HG03439 (cell line): ENCODE measurements around the gene CCDC175.

Experiments
- ATAC-seq: cut with Tn5 transposase; IDR thresholded peaks from one replicate; pipeline ENCODE4 v1.9.1; 2021; ENCODE audit warnings: mild to moderate bottlenecking, moderate library complexity; ENCODE audit not compliant: unreplicated experiment

CCDC175 gene

DNA sequence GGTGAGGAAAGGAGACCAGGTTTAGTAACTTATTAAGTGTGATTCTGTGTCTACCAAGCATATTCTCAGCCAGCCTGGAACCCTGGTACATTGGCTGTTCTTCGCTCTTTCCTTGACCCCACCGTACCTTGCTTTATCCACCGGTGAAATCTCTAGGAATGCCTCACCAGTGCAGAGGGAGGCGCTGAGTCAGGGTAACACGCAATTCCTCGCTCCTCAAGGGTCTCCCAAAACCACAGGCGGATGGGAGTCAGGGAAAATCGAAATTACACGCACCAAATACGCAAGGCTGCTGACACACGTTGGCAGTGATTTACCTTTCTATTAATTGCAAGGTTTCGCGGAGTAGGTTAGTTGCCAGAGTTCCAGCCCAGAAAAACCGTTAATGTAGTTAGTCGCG, 93.2 kb downstream of the CCDC175 start:
- no peak for ATAC-seq

GRCh38 chr14:59482541-59483331, 93.9 kb downstream of the CCDC175 start:
- ATAC-seq, result no peak

DNA sequence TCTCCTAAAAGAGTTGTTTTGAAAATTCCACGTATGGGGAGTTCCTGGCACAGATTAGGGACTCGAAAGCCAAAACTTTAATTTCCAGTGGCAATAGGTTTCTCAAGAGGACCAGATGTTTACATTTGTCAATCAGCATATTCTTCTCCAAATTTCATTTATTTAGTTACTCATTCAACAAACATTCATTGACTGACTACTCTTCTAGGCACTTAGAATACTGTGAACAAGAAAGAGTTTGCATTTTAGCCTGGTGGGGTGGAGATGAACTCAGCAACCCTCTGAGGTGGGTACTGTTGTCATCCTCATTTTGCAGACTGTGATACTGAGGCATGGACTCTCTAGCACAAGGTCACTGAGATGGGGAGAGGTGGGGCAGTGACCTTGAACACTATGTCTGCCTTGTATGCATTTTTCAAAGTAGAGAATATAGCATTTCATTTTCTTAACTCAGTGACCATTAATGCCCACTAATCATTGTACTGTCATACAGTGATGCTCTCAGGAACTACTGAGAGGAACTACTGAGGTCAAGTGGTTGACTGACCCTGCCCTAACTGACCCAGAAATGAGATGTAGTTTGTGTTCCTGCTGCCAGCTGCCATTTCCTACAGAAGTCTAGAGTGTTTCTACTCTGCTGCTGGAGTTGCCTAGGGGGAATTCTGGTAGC, 94.6 kb downstream of the CCDC175 start:
- ATAC-seq, result no peak

- no peak for ATAC-seq
Measured at GRCh38 chr14:59481407-59481806, 95.2 kb downstream of the CCDC175 start.

DNA sequence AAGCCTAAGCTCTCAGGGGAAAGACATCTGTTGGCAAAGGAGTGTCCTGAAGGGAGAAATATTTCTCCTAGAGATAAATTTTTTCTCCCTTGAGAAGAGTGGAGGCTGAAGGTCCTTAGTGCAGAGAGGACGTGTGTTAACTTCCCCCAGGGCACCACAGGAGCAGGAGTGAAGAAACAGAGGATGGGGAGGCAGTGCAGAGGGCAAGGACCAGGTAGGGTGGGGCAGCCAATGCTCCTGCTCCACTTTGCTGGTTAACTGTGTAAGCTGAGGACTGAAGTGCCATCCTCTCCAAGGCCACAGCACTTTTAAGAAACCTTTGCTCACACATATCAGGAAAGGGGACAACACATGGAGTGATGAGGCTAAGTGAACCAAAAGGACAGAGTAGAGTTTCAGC, 96.4 kb downstream of the CCDC175 start:
- no peak for ATAC-seq

- no peak for ATAC-seq
Measured at GRCh38 chr14:59478540-59478939, 98.1 kb downstream of the CCDC175 start.

DNA sequence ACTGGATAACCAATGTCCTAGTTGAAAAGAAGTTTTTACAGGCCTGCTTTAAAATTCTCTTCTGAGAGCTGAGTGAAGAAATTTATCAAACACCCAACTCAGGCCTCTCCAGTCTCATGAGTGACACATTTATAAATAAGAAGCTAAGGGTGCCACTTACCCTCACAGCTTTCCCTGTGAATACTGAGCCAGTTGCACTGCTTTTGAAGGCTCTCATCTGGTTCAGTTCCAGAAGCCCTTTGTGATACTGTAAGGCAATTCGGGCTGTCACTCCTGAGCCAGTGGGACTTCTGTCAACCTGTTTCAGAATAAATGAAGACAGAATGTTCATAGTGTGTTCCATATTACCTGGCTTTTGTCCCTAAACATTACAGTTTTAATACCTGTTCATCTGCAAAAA, 100.9 kb downstream of the CCDC175 start:
- no peak for ATAC-seq

DNA sequence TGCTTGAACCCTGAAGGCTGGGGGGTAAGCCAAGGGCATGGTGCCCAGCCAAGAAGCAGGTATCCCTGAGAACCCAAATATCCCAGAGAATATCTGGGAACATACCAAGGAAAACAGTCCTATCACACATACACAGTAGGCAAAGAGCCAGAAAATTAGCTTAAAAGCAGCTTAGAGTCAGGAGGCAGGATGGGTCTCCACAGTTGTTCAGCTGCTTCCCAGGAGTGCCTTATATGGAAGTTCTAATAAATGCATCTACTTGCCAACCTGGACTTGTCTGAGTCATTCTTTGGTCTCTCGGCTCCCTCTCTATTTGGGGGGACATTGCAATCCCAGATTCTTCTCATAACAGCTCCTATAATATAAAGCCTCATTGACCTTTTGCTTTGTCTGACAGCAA, 102.4 kb downstream of the CCDC175 start:
- no peak for ATAC-seq

GRCh38 chr14:59465316-59466135, 111.1 kb downstream of the CCDC175 start, which contains the start of gene GPR135:
GPR135 (minus strand) TSS chr14:59465380; CDS start chr14:59465226, 154 bp downstream.
- peak; percentile 37 for ATAC-seq

- peak; percentile 62 for ATAC-seq
Measured at GRCh38 chr14:59464486-59465315, 111.9 kb downstream of the CCDC175 start.

GRCh38 chr14:59463787-59464485, 112.7 kb downstream of the CCDC175 start:
- ATAC-seq, result peak; percentile 35

DNA sequence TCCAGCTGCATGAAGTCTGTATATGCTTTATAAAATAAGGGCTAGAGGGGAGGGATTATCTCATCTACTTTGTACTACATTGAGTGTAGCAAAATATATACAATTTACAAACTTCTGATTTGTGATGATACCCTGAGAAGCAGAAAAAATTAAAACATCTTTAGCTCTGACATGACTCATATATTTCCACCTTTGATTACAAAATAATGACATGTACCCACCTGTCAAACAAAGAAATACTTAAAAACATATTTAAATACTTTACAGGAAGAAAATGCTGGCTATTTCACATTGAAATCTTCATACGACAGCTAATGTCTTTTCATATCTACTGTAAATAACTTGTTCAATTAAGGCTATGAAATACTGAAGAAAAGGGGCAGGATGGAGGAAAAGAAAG, 114.7 kb downstream of the CCDC175 start:
- ATAC-seq, result no peak

DNA sequence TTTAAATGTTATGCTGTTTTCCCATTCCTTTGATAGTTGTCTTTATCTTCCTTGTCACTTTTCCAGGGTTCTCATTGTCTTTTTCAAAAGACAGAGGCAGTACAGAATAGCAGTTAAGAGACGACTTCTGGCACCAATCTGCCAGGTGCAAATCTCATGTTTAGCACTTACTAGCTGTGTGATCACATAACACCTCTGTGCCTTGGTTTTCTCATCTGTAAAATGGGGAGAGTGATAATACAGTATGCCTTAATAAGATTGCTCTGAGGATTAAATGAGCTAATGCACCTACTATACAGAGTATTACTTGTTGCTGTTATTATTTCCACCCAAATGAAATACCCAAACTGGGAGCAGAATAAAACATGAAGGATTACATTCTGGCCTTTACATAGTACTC, 116.2 kb downstream of the CCDC175 start:
- ATAC-seq, result no peak

- no peak for ATAC-seq
Measured at GRCh38 chr14:59458486-59458885, 118.1 kb downstream of the CCDC175 start.

GRCh38 chr14:59455411-59455810, 121.2 kb downstream of the CCDC175 start:
- ATAC-seq, result no peak
